Rectal smooth muscle tissue (tissue), 1 donor: ENCODE measurements around the gene ISL2.
"Not testable (repeated sequence)": the region's sequence is repeated elsewhere in the genome, so short reads cannot be mapped to it uniquely, and the experiment has no call there.

ENCODE experiments used
- H3K27ac ChIP-seq: one replicate; pipeline ENCODE4 v1.7.0; 2013; ENCODE audit warnings: low read depth, low read length, inconsistent platforms
- H3K27me3 ChIP-seq: one replicate; pipeline ENCODE4 v1.7.0; 2013; ENCODE audit warnings: low read length; ENCODE audit not compliant: control insufficient read depth, insufficient read depth
- H3K36me3 ChIP-seq: one replicate; pipeline ENCODE4 v1.7.0; 2013; ENCODE audit warnings: low read length; ENCODE audit not compliant: control insufficient read depth, insufficient read depth
- H3K4me1 ChIP-seq: one replicate; pipeline ENCODE4 v1.7.0; 2013; ENCODE audit warnings: low read length; ENCODE audit not compliant: control insufficient read depth, insufficient read depth
- H3K4me3 ChIP-seq: one replicate; pipeline ENCODE4 v1.7.0; 2013; ENCODE audit warnings: low read length
- H3K9ac ChIP-seq: one replicate; pipeline ENCODE4 v1.7.0; 2013; ENCODE audit warnings: low read length

ISL2 gene

DNA sequence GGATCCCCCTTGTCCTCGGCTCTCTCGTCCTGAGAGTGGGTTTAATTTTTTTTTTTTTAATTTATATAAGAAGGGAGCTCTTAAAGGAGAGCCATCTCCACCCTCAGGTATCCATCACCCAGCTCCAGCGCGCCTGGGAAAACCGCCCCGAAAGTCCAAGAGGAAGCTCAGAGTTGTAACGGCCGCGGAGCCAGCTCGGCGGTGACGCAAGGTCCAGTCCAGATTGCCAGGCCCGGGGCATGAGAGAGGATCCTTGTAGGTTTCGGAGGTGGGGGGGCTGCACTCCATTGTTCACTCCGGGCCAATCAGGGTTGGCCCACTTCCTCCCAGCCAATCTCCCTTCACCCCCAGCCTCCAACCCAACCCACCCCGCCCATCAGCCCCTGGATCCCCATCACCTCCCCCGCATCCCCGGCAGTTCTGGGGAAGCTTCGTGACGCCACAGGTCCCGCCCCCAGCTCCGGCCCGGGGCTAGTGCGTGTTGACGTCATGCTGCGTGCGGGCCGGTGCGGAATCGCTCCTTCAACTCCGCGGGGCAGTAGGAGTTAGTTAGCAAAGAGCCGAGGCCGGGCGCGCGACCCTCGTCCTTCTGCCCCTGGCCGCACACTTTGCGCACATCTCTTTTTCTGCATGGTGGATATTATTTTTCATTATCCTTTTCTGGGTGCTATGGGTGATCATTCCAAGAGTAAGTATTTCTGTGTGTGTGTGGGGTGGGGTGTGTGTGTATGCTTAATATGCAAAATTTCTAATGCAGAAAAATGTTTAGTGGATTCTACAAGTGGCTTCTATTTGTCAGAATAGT, at the start of gene ISL2:
ISL2 (plus strand) TSS at position 520 of the 805 bp plus-strand sequence; CDS start at position 631, 111 bp downstream.
- H3K36me3 ChIP-seq = no peaks in the 10 kb centered on the region
- no peak within 1 kb of the TSS for H3K9ac ChIP-seq
- peak within 1 kb of the TSS; percentile 36 for H3K27ac ChIP-seq
- H3K4me1 ChIP-seq = peaks cover 3% of the 10 kb centered on the region
- peak within 1 kb of the TSS; percentile 56 for H3K4me3 ChIP-seq
- H3K27me3 ChIP-seq = peaks cover 45% of the 10 kb centered on the region

DNA sequence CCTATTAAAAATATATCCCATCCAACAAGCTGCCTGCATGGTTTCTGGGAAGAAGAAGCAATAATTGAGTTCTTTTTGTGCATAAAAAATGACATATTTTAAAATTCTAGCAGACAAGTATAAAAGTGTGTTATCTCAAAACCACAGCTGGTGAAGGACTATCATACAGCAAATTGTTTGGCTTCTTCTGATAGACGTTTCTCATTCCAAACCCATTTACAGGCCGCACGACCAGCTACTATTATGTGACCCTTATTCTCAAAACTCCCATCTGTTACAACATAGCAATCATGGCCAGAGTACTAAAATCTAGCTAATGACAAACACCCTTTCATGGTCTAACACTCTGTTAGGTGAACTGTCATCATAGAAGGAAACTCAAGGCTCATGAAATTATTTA, 47.0 kb upstream of the ISL2 start:
- H3K4me1 ChIP-seq = no peaks in the 10 kb centered on the region
- no peak overlapping the region for H3K9ac ChIP-seq
- H3K27me3 ChIP-seq = no peaks in the 10 kb centered on the region
- peaks cover 4% of the 10 kb centered on the region for H3K36me3 ChIP-seq
- H3K27ac ChIP-seq = no peak overlapping the region
- no peak overlapping the region for H3K4me3 ChIP-seq

DNA sequence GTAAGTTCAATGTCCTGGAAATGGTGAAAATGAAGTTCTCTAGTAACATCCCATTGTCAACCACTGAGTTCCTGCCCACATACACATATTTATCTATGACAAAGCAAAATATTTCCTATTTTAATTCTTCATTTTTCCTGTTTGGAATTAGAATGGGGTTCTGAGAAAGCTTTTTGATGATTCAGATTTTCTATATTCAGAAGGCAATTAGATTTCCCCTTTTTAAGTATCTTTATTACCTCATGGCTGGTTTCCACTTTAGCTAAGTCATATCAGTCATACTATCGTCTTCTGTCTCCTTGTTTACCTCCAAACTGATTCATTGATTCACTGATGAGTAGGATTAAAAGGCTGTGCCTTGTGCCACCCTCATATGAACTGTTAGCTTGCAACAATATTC, 43.2 kb upstream of the ISL2 start:
- H3K9ac ChIP-seq = no peak overlapping the region
- no peak overlapping the region for H3K27ac ChIP-seq
- H3K27me3 ChIP-seq = no peaks in the 10 kb centered on the region
- no peaks in the 10 kb centered on the region for H3K36me3 ChIP-seq
- H3K4me3 ChIP-seq = no peak overlapping the region
- H3K4me1 ChIP-seq = no peaks in the 10 kb centered on the region

- not testable (repeated sequence) for H3K4me1 ChIP-seq, H3K9ac ChIP-seq, H3K27ac ChIP-seq, H3K36me3 ChIP-seq, H3K4me3 ChIP-seq, H3K27me3 ChIP-seq
Observed at GRCh38 chr15:76294463-76294862, 42.1 kb upstream of the ISL2 start.

DNA sequence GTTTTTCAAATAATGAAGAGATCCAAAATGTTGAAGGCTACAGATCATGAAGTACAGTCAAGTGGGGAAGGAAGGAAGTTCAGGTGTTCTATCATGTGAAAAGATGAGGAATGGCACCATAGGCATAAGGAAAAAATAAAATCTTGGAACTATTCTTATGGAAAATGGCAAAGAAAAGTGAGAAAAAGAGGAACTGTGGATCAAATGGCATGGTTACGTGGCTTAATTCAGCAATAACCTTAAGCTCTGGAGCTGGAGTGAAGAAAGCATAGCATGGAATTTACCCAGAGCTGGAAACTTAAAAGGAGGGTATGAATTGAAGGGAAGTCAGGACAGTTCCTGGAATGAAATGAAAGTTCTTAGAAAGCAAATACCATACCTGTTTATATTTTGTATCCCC, 39.7 kb upstream of the ISL2 start:
- no peaks in the 10 kb centered on the region for H3K4me1 ChIP-seq
- no peaks in the 10 kb centered on the region for H3K36me3 ChIP-seq

DNA sequence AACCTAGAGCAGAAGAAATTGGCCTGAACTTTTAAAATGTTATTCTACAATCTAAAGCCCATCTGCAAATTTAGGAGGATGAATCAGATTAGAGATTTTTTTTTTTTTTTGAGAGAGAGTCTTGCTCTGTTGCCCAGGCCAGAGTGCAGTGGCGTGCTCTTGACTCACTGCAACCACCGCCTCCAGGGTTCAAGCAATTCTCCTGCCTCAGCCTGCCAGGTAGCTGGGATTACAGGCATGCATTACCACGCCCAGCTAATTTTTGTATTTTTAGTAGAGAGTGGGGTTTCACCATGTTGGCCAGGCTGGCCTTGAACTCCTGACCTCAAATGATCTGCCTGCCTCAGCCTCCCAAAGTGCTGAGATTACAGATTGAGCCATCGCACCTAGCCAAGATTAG, 38.6 kb upstream of the ISL2 start:
- H3K27me3 ChIP-seq, H3K27ac ChIP-seq, H3K4me3 ChIP-seq, H3K4me1 ChIP-seq, H3K9ac ChIP-seq, H3K36me3 ChIP-seq: not testable (repeated sequence)

More for the DNA sequence above, 39.7 kb upstream of the ISL2 start:
- no peak overlapping the region for H3K4me3 ChIP-seq
- H3K9ac ChIP-seq = no peak overlapping the region
- no peaks in the 10 kb centered on the region for H3K27me3 ChIP-seq
- H3K27ac ChIP-seq = no peak overlapping the region

GRCh38 chr15:76298986-76299385, 37.6 kb upstream of the ISL2 start:
- H3K4me3 ChIP-seq = no peak overlapping the region
- no peaks in the 10 kb centered on the region for H3K36me3 ChIP-seq
- no peak overlapping the region for H3K27ac ChIP-seq
- no peaks in the 10 kb centered on the region for H3K27me3 ChIP-seq
- H3K4me1 ChIP-seq = no peaks in the 10 kb centered on the region
- no peak overlapping the region for H3K9ac ChIP-seq

DNA sequence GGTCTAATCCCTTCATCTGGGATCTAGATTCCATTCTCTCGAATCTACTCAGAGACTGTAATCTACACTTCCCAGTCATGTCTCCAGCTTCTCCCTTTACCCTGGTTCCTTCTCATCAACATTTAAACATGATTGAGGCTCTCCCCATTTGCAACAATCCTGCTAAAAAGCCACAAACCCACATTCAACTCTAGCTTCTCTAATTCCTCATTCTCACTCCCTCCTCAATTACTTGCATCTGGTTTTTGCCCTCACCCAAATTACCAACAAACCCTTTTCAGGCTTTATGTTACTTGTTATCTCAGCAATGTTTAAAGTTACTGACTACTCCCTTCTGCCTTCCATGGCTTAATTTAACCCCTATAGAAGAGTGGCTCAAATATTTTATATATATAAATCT, 36.8 kb upstream of the ISL2 start:
- Histone ChIP-seq H3K4me1 (no peaks in the 10 kb centered on the region), H3K9ac (no peak overlapping the region), H3K27me3 (no peaks in the 10 kb centered on the region), H3K36me3 (no peaks in the 10 kb centered on the region), H3K27ac (no peak overlapping the region), H3K4me3 (no peak overlapping the region)

GRCh38 chr15:76303909-76304308, 32.7 kb upstream of the ISL2 start:
- H3K27me3 ChIP-seq = no peaks in the 10 kb centered on the region
- H3K36me3 ChIP-seq = no peaks in the 10 kb centered on the region
- no peaks in the 10 kb centered on the region for H3K4me1 ChIP-seq
- H3K9ac ChIP-seq = no peak overlapping the region
- no peak overlapping the region for H3K4me3 ChIP-seq
- no peak overlapping the region for H3K27ac ChIP-seq

DNA sequence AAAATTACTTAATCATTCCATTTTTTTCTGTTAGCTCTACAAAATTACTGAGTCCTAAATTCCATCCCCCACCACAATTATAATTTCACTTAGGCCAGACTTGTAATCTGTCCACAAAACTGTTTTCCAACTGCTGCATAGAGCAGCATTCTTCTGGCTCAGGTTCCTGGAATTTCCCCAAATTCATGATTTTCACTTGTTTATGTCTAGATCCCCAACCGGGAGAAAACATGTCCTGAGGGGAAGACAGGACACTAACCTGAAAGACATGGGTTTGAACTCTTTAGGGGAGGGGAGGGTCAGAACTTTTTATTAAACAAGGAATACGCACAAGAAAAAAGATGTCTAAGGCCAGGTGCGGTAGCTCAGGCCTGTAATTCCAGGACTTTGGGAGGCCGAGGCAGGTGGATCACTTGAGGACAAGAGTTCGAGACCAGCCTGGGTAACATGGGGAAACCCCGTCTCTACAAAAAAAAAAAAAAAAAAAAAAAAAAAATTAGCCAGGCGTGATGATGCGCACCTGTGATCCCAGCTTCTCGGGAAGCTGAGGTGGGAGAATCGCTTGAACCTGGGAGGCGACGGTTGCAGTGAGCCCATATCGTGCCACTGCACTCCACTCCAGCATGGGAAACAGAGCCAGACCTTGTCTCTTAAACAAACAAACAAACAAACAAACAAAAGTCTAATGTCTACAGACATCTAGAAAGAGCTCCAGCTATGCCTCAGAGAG, 26.8 kb upstream of the ISL2 start:
- Histone ChIP-seq H3K27ac (no peak overlapping the region), H3K9ac (no peak overlapping the region), H3K27me3 (no peaks in the 10 kb centered on the region), H3K36me3 (no peaks in the 10 kb centered on the region), H3K4me3 (peak overlapping the region; percentile 91), H3K4me1 (peaks cover 2% of the 10 kb centered on the region)

DNA sequence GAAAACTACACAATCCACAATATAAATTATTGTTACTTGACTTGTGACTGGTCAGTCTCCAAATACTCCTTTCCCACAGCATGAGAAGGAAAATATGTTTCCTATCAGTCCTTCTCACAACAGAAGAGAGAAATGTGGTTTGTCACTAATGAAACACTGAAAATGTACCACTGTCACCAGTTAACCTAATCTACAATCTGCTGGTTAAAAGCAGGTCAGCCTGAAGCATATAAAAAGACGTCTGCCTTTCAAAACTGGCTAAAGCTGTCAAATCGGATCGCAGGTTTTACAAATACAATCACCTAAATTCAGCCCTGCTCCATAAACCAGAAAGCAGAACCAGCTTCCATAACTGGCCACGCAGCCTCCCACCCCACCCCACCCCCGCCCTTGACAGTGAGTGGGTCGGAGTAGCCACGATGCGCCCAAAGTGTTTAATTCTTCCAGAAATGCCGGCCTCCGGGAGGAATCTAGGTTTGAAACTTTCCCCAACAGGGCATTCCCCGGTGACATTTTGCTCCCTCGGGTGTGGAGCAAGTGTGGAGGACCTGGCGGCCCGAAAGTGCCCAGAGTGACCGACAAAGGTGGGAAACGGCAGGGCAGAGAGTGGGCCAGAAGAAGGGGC, 26.0 kb upstream of the ISL2 start:
- Histone ChIP-seq H3K4me1 (peaks cover 2% of the 10 kb centered on the region), H3K9ac (peak overlapping the region; percentile 87), H3K27ac (peak overlapping the region; percentile 80), H3K4me3 (peak overlapping the region; percentile 91), H3K27me3 (no peaks in the 10 kb centered on the region), H3K36me3 (no peaks in the 10 kb centered on the region)

GRCh38 chr15:76311100-76311953, 25.2 kb upstream of the ISL2 start, which contains the start of gene ETFA:
Gene ETFA, minus strand, starts transcription at chr15:76311469. Its CDS starts 81 bp downstream, at chr15:76311388.
- peaks cover 2% of the 10 kb centered on the region for H3K4me1 ChIP-seq

More at GRCh38 chr15:76311100-76311953, 25.2 kb upstream of the ISL2 start, which contains the start of gene ETFA:
- H3K9ac ChIP-seq = peak within 1 kb of the TSS; percentile 87
- peak within 1 kb of the TSS; percentile 91 for H3K4me3 ChIP-seq
- H3K27me3 ChIP-seq = no peaks in the 10 kb centered on the region
- H3K36me3 ChIP-seq = no peaks in the 10 kb centered on the region
- H3K27ac ChIP-seq = peak within 1 kb of the TSS; percentile 80
